Hematopoietic multipotent progenitor cell treated with erythropoietin and hydrocortisone succinate and interleukin-3 and kit ligand, for 15 days (in vitro differentiated cells): ENCODE measurements around the gene NLRP5.
"Not testable (repeated sequence)": the region's sequence is repeated elsewhere in the genome, so short reads cannot be mapped to it uniquely, and the experiment has no call there.

Experiments used
- DNase-seq: peaks from one replicate; pipeline ENCODE4 v3.0.0-alpha.2; 2015; ENCODE audit warnings: low spot score

NLRP5 gene

DNA sequence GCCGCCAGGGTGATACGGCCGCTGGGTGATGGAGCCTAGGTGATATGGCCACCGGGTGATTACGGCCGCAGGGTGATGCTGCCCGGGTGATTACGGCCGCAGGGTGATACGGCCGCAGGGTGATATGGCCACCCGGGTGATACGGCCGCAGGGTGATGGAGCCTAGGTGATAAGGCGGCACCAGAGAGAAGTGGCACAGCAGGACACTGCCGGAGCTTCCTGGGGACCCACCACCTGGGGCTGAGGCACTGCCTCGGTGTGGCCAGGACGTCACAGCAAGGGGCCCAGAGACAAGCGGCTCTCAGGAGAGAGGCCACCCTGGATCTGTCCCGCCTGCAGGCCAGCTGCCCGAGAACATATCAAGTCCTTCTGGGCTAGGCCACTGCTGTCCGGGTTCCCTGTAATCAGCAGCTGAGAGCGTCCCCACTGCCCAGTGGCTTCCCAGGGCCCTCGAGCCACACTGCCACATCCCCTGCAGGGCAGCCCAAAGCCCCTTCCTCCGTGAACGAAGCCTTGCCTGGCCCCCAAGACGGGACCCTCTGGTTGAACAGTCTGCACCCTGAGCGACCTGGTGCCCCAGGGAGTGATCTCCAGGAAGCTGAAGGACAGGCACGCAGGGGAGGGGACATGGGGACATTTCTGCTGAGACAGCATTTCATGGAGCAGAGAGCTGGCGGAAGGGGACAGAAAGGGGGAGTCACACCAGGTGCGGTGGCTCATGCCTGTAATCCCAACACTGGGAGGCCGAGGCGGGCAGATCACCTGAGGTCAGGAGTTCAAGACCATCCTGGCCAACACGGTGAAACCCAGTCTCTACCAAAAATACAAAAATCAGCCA lies 112.4 kb downstream of the NLRP5 start:
- no peak for DNase-seq

DNA sequence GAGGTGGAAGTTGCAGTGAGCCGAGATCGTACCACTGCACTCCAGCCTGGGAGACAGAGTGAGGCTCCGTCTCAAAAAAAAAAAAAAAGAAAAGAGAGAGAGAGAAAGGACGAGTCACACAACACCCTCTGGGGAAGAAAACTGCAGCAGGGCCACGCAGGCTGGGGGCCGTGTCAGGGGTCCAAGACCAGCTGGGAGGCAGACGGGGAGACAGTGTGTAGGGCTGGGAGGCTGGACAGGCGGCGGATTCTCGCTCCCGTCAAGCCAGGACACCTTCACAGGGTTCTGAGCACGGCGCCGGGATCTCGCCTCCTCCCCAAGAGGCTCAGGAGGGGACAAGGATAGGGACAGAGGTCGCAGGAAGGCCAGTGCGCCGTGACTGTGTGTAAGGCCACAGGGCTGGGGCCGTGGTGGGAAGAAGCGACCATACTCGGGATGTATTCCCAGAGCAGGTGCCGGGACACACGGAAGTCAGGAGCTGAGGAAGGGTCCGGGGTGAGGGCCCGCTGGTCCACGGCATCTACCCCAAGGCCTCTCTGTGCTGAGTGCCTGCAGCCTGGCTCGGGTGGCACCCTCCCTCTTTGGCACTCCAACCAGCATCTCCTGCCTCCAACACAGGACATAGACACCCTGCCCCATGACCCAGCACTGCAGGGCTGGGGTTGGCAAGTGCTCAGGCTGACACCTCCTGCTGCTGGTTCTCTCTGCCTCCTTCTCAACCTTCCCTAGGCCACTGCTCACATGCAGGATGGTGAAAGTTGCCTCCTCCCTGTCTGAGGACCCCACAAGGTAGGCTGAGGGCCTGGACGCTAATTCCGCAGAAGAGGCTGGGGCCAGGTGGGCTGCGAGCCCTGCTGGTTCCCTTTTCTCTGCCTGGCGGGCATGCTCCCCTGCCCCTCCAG lies 113.3 kb downstream of the NLRP5 start:
- DNase-seq, result no peak

DNA sequence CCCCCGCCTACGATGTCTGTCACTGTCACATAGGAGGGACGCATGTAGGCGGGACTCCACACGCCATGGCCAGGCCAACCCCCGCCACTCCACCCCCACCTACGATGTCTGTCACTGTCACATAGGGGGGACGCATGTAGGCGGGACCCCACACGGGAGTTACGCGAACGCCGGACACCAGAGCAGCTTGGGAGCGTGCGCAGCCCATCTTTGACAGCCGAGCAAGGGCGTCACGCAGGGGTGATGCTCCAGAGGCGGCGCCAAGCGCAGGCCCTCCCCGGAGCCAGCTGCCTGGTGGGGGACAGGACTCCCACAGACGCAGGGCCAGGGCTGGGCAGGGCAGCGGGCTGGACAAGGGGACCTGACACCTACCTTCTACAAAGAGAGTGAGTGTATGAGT lies 114.5 kb downstream of the NLRP5 start:
- no peak for DNase-seq

DNA sequence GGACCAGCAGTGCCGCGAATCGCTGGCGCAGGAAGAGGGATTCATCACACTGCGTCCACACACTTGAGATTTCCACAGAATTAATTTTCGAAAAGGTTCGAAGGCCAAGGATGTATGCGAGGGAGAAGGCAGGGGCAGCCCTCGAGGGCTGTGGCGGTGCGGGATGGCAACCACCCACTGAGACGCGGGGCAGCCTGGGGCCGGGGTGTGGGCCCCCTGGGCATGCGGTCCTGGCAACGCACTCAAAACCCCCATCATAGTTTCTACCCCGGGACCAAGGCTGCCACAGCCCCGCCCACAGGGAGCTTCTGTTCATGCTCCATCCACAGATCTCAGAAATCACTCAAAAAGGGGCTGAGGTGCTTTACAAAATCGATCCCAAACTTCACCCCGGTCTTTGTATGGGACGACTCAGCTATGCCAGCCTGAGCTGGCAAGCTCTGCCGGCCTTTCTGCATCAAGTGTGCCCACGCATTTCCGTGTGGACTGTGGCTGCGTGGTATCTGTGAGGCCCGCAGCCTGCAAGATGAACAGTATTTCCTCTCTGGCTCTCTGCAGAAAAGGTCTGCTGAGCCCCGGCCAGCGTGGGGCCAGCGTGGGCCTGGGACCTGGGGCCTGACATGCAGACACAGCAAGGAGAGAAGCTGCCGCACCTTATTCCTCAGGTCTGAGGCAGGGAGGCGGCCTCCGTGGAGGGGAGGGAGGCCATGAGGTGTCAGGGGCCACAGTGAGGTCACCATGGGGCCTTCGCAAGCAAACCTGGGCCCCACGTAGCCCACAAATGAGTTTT lies 115.4 kb downstream of the NLRP5 start:
- DNase-seq, result no peak

DNA sequence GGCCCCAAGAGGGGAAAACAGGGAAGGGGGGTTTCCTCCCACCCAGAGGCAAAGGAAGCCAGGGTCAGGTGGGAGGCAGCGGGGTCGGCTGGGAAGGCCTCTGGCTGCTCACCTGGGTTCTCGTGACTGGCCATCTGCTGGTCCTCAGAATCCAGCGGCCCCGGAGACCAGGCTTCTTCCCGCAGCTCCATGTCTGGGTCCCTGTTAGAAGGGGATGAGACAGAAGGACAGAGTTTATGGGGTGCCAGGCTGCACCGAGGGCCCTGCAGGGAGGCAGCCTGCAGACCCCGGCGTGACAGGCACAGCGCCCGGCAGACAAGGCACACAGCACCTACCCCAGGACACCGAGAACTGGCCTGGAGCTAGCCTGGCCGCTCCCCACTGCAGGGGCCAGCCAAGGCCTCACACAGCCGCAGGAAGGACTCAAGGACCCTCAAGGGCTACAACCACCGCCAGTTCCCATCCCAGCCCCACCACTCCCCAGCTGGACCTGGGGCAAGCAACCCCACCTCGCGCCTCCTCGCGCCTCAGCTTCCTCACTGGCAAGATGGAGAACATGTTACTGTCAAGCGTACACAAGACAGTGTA lies 116.5 kb downstream of the NLRP5 start:
- no peak for DNase-seq

DNA sequence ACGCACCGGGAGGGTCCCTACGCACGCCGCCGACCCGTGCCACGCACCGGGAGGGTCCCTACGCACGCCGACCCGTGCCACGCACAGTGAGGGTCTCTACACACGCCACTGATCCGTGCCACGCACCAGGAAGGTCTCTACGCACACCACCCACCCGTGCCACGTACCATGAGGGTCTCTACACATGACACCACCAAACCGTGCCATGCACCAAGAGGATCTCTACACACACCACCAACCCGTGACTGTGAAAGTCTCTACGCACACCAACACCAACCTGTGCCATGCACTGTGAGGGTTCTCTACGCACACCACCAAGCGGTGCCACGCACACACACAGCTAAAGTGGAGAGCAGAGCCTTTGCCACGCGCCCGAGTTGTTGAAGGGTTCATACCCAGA lies 117.8 kb downstream of the NLRP5 start:
- DNase-seq, result no peak

DNA sequence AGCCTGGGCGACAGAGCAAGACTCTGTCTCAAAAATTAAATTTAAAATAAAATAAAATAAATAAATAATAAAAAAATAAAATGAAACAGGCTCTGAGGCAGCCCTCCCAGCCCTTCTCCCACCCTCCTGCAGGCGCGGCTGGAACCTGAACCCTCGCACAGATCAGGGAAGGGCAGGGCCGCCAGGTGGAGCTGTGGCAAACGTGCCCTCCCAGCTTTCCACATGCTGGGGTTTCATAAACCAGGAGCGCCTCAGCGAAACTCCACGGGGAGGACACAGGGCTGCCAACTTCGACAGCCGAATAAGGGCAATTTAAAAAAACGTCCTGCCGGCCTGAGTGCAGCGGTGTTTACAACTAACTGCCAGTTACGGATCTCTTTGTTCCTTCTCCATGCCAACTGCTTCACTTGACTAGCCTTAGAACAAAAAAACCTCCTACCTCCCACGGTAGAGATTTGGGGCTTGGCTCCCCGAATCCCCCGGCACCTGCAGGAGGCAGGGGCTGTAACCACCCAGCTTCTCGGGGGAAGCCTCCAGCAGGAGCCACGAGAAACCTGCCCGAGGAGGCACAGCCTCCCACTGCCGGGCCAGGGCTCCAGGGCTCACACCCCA lies 118.6 kb downstream of the NLRP5 start:
- DNase-seq, result peak; percentile 71

DNA sequence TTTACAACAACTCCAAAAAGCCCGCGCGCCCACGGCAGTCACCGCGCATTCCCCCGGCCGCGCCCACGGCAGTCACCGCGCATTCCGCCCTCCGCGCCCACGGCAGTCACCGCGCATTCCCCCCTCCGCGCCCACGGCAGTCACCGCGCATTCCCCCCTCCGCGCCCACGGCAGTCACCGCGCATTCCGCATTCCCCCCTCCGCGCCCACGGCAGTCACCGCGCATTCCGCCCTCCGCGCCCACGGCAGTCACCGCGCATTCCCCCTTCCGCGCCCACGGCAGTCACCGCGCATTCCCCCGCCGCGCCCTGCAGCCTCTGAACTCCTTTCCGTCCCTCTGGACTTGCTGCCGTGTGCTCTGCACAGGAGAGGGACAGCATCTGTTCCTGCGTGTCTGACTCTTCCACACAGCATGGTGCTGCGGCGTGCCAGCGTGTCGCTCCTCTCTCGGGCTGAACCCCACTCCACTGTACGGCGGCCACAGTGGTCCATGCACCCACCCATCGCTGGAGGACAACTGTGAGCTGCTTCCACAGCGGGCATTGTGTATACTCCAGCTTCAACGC lies 119.3 kb downstream of the NLRP5 start:
- not testable (repeated sequence) for DNase-seq

DNA sequence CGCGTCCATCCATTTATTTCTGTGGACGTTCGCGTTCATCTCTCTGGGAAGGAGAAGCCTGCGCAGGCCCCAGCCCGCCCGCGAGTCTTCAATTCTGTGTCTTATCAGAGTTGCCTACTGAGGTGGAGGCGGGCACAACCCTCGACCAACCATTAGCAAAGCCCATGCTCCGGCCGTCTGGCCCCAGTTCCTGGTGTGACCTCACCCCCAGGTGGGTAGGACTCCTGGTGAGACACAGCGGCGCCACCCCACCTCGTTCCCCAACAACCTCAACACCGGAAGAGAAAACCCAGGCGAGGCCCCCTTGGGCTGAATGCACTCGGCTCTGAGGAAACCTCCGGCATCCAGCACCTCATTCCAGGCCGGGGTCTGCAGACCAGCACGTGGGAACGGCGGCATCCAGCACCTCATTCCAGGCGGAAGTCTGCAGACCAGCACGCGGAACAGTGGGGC lies 119.8 kb downstream of the NLRP5 start:
- DNase-seq, result no peak

DNA sequence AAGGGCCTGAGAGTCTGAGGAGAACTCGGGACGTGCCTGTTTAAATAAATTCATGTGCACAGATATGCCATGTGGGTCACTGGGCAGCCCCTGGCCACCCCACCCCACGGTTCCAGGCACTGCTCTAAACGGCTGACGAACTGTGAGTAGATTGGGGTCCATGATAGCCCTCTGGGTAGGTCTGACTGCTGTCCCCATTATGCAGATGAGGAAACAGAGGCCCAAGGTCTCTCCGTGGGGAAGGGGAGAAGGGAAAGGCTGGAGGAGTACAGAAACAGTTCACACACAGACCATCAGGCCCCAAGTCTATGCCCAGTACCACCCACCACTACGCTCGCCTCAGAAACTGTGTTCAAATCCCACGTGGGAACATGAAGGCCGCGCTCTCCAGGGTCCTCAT lies 120.4 kb downstream of the NLRP5 start:
- no peak for DNase-seq

DNA sequence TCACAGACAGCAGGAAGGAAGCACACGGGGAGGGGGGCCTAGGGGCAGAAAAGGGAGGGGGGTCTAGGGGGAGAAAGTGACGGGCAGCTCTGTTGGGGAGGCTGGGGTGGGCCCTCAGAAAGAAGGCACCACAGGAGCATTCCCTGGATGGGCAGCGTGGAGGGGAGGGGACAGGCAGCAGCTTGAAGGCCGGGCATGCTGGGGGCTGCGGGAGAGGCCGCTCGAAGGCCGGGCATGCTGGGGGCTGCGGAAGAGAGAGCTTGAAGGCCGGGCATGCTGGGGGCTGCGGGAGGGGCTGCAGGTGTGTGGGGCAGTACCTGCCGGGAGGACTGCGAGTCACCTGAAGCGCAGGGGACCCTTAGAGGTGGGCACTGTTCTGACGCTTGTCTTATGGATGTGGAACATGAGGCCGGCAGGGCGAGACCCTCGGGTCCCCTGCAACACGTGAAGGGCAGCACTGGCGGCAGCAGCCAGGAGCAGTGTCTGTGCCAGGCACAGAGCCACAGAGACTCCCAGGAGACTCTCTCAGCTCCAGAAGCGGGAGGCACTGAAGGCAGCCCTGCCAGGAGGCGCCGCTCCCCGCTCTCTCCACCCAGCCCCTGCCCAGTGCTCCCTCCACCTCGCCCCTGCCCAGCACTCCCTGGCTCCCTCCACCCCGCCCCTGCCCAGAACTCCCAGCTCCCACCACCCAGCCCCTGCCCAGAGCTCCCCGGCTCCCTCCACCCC lies 121.2 kb downstream of the NLRP5 start:
- DNase-seq, result no peak

DNA sequence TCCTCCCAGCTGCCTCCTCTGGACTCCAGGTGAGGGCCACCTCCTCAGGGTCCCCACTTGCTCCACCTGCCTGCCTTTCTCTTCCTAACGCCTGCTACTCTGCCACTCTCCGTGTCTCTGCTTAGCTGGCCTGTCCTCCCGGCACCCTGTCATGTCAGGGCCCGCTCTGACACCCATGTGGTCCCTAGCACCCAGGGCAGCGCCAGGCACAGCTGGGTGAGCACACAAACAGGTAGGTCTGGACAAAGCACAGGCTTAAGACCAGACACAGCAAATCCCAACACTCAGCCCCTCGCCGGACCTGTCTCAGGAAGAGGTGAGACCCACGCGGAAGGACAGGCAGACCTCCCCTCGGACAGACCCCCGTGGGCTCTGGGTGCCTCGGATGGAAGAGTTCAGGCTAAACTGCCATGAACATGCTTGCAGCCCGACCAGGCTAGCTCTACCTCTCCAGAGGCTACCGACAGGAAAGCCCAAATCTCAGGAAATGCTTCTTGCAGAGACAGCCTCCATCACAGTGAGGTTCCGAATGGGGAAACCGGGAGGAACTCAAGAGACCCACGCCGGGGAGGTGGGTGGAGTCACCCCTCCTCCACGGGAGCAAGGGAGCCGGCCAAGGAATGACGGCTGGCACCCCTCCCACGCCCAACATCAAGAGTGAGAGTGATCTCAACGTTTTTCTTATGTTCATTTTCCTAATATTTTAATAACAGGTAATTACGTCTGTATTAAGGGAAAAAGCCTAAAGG lies 122.0 kb downstream of the NLRP5 start:
- no peak for DNase-seq

DNA sequence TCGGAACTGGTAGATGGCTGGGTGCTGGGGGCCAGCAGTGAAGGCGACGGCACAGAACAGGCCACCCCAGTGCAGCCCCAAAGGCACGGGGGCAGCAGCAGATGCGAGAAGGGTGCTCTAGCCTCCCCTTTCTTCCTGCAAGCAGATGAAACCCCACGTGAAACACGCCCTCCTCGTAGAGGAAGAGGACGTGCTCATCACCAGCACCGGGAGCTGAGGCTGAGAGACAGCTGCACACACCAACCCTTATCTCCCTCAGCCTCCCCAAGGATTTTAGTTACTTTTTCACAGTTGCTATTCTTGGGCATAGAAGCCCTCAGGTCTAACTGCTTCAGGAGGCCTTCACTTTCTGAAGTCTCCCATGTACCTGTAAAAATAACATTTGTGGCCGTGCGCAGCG lies 122.7 kb downstream of the NLRP5 start:
- DNase-seq, result no peak

DNA sequence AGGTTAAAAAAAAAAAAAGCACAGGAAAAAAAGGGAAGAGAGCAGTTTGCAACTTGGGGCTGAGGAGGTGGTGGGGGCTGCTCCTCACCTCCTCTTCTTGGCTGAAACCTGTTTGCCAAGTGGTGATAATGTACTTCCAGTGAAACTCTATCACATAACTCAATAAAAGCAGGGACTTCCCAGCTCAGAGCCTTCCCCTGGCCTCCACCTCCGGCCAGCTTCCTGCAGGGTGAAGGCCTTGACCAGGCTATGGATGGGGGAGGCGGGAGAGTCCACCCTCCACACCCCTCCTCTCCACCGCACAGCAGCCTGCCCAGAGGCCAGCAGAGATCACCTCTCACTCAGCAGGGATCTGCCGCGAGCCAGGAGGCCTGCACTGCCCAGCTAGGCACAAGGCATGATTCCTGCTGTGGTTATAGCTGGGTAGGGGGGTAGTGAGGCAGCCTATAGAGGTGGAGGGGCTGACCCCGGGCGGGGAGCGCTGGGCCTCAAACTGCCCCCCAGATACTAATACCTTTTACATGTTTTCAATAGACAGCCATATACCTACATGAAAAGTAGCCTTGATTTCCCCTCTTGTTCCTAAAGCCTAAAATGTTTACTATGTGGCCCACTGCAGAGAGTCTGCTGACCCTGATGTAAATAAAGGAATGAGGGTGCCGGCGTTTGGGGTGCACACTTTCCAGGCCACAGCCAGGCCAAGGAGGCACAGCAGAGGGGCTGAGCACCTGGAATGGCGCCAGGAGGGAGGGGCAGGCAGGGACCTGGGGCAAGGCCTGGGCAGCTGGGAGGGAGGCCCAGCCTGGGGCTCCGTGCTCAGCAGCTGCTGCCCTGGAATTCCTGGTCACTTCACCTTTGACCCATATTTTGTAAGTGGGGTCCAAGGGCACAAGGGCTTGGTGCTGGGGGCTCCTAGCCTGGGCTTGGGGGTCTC lies 124.2 kb downstream of the NLRP5 start:
- no peak for DNase-seq
